Right ventricle myocardium inferior (tissue), 1 donor: ENCODE results near the gene SLAIN2. TPM values are rescaled to one million over a fixed set of nuclear protein-coding genes. Genes with fewer than 3 reads are reported as not detected.

Experiments used
- ATAC-seq: fragments of 200-7000 bp; cut with Tn5 transposase; one replicate; pipeline ENCODE4 v1.9.1; 2020; ENCODE audit warnings: mild to moderate bottlenecking, moderate library complexity
- DNase-seq: peaks from one replicate; pipeline ENCODE4 v3.0.0; 2021; ENCODE audit errors: missing footprints
- intact Hi-C: fragments of 100-400 bp; cut with DNase I; formaldehyde crosslinking; loops from one replicate; pipeline ENCODE4 v1.11.0; 2022
- total RNA-seq: library from RNA; stranded (reverse); fragmentation: NEBNext Ultra II Directional; extraction: Animal tissue kit (Norgen Biotek cat#: 25700); gene quantifications from one replicate; pipeline ENCODE4 v1.2.1, GENCODE V29; 2021
- donor health status: DM: no; HTN: yes; CAD: no; lungs with severe emphysema.

SLAIN2 gene
- total RNA-seq, 1 donor from 2014 or later = 116 TPM

DNA sequence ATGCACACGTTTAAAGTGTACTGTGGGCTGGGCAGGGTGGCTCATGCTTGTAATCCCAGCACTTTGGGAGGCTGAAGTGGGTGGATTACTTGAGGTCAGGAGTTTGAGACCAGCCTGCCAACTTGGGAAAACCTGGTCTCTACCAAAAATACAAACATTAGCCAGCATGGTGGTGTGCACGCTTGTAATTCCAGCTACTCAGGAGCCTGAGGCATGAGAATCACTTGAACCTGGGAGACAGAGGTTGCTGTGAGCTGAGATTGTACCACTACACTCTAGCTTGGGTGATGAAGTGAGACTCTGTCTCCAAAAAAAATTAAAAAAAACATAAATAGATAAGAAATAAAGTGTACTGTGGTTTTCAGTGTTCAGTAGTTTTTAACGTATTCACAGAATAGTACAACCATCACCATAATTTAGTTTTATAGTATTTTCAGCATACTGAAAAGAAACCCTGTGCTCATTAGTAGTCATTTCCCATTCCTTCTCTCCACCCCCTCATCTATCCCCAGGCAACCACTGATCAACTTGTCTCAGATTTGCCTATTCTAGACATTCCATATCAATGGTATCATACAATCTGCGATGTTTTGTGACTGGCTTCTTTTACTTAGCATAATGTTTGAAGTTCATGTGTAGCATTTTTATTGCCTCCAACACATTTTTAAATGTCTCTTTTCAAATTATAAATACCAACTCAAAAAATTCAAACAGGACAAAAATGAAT, 19.1 kb downstream of the SLAIN2 start:
- intact Hi-C loops = no loop called here
- no peak for DNase-seq
- ATAC-seq = no peak

DNA sequence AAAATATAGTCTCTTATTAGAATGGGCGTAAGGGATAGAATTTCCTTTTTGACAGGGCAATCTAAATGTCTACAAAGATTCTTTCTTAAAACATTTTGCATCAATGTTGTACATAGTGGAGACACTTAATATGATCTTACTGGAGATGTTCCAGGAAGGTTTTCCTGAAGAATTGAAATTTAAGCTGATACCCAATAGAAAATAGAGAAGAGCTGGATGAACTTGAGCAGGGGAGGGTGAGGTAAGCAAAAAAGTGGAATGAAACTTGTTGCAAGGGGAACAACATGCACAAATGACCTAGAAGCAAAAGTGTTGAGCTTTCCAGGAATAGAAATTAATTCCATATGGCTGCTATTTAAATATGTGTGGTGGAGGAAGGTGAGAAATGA, 19.7 kb downstream of the SLAIN2 start:
- no peak for DNase-seq
- intact Hi-C loops = no loop called here
- ATAC-seq = no peak

- DNase-seq (no peak), ATAC-seq (no peak)
- intact Hi-C loops = no loop called here
Measured at GRCh38 chr4:48366611-48367010, 25.3 kb downstream of the SLAIN2 start.

DNA sequence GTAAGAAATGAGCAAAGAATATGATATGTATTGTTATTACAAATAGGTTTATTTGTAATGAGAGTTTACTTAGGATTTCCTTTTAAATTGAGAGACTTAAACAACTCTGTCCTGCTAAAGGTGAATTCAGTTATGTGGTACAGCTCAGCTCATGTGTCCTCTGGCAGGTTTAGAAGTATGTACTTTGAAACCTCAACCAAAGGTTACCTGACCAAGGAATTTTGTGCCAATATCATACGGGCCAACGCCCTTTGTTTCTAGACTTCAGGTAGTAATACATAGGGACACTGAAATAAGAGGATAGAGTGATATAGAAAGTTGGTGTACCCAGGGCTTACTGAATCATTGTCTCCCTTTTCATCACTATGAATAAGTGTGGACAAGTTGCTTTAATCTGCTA, 25.7 kb downstream of the SLAIN2 start:
- no peak for DNase-seq
- intact Hi-C loops = no loop called here
- no peak for ATAC-seq

DNA sequence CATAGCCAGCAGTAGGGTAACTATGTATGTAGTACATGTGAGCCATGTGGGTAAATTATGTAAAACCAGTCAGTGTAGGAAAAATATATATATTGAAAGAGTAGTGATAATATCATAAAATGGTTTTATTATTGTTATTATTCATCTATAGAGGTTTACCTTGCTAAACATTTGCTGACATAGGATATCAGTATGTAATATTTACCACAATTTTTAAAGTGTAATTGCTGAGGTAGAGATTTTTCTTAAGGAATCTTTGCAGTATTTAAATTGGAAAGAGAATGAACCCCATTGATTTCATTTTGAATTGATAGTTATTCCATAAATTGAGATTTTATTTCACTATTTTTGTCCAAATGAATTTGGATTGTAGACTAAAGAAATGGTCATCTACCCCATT, 27.1 kb downstream of the SLAIN2 start:
- intact Hi-C loops = no loop called here
- ATAC-seq = no peak

GRCh38 chr4:48369248-48369647, 27.9 kb downstream of the SLAIN2 start:
- no peak for DNase-seq
- no peak for ATAC-seq
- intact Hi-C loops = no loop called here

More for the DNA sequence above, 27.1 kb downstream of the SLAIN2 start:
- DNase-seq = no peak

DNA sequence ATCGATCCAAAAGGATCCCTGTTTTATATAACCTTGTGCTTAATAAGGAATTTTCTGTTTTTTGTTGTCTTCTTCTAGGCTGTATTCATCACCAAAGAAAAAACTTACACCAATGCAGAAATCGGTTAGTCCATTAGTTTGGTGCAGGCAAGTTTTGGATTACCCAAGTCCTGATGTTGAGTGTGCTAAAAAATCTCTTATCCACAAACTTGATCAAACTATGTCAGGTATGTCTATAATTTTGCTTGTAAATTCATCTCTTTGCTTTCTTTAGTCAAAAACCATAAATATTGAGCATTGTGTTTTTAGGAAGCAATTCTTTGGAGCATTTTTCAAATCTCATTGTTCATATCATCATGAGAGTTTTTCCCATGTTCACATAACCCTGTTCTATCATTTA, 28.4 kb downstream of the SLAIN2 start:
- DNase-seq (no peak), ATAC-seq (no peak)
- intact Hi-C loops = no loop called here

- DNase-seq (no peak), ATAC-seq (no peak)
- intact Hi-C loops = no loop called here
Measured at GRCh38 chr4:48370260-48371134, 29.2 kb downstream of the SLAIN2 start.

DNA sequence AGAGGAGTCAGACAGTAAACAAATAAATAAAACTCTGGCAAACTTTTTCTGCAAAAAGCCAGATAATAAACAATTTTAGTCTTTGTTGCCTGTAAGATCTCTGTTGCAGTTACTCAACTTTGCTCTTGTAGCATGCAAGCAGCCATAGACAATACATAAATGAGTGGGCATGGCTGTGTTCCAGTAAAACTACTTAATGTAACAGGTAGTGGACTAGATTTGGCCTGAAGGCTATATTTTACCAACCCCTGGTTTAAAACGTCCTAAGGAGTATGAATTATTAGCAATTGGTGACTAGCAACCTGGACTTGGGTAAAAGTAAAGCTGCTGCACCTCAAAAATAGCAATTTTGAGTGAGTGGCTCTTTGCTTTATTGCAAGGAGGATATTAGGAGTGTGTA, 30.9 kb downstream of the SLAIN2 start:
- no peak for ATAC-seq
- no peak for DNase-seq
- intact Hi-C loops = no loop called here

- DNase-seq (no peak), ATAC-seq (no peak)
- intact Hi-C loops = no loop called here
Measured at GRCh38 chr4:48375651-48376304, 34.4 kb downstream of the SLAIN2 start.

- intact Hi-C loops = no loop called here
- no peak for ATAC-seq
- DNase-seq = no peak
Measured at GRCh38 chr4:48379587-48380180, 38.4 kb downstream of the SLAIN2 start.

DNA sequence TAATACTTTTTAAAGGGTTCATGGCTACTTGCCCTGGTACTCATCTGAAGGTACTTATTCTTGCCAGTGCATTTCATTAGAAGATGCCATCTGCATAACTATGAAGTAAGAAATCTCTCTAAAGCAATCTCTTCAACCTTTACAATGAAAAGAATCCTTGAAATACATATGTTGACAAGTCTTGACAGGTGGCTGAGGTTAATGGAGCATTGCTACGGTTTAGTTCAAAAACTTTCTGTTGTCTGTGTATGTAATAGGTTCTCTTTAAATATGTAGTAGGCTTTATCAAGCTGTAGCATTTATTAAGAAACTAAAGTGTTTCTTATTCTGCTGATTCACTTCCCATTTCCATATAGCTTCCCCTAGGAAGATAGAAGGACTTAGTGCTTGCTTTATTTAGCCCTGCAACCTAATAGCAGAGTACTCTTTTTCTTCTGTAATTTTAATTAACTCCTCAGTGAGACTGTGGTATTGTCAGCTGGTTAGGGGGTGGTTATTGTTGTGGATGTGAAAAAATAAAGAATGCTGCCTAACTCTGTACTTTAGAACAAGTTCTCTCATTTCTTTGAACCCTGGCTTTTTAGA, 39.3 kb downstream of the SLAIN2 start:
- intact Hi-C loops = no loop called here
- no peak for ATAC-seq

GRCh38 chr4:48388525-48389154, 47.3 kb downstream of the SLAIN2 start:
- intact Hi-C loops = no loop called here
- no peak for DNase-seq
- peak; percentile 63 for ATAC-seq

More for the DNA sequence above, 39.3 kb downstream of the SLAIN2 start:
- no peak for DNase-seq

DNA sequence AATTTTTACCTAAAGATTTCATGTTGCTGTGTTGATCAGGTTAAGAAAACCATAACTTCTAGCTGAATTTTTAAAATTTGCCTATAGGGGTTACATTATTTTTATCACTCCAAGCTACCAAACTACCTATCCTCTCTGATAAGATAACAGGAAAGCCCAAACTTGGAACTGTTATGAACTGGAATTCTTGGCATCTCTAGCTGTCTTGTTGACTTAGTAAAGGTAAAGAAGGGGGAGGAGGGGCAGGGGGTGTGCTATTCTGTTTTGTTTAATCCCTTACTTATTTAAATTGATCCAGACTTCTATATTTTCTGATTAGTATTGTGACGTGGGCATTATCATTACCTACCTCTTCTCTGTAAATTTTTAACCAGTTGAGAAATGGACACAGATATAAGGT, 54.7 kb downstream of the SLAIN2 start:
- intact Hi-C loops = no loop called here
- no peak for ATAC-seq
- no peak for DNase-seq

DNA sequence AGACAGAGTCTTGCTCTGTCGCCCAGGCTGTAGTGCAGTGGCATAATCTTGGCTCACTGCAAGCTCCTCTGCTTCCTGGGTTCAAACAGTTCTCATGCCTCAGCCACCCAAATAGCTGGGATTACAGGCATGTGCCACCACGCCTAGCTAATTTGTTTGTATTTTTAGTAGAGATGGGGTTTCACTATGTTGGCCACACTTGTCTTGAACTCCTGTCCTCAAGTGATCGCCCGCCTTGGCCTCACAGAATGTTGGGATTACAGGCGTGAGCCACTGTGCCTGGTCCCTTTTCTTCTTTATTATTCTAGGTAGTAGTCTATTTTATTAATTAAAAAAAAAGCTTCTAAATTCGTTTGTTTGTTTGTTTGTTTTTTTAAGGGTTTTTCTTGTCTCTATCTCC, 59.1 kb downstream of the SLAIN2 start:
- intact Hi-C loops = no loop called here
- ATAC-seq (no peak), DNase-seq (no peak)

- no peak for DNase-seq
- intact Hi-C loops = no loop called here
- peak; percentile 16 for ATAC-seq
Measured at GRCh38 chr4:48403358-48403757, 62.0 kb downstream of the SLAIN2 start.

- no peak for DNase-seq
- no peak for ATAC-seq
- intact Hi-C loops = no loop called here
Measured at GRCh38 chr4:48403779-48404178, 62.5 kb downstream of the SLAIN2 start.

- intact Hi-C loops = no loop called here
- DNase-seq (no peak), ATAC-seq (no peak)
Measured at GRCh38 chr4:48405924-48406323, 64.6 kb downstream of the SLAIN2 start.

DNA sequence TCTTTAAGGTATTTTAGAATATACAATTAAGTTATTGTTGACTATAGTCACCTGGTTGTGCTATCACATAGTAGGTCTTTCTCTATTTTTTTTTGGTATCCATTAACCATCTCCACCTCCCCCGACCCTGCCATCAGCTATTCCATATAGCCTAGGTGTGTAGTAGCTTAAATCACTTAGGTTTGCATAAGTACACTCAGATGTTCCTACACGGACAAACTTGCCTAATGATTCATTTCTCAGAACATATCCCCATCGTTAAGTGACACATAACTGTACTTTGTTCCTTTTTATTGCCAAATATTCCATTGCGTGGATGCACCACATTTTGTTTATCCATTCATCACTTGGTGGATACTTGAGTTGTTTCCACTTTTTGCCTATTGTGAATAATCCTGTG, 67.9 kb downstream of the SLAIN2 start:
- intact Hi-C loops = no loop called here
- ATAC-seq = no peak
- DNase-seq = no peak
